HepG2 (cell line): ENCODE data around the gene SLC2A13. TPM values are rescaled to one million over a fixed set of nuclear protein-coding genes. Genes with fewer than 3 reads are reported as not detected.

Experiments
- ATAC-seq: fragments of 200-7000 bp; cut with Tn5 transposase; 3 replicates; pipeline ENCODE4 v1.9.1; 2020; ENCODE audit warnings: mild to moderate bottlenecking, moderate library complexity
- BruUV-seq: library from RNA; stranded (reverse); fragments of 400-500 nt; replicated peaks from 2 replicates; lab custom pipeline; 2021; lab: Mats Ljungman, UMichigan
- CTCF ChIA-PET: fragments of 300-600 bp; formaldehyde crosslinking; extraction: SDS; loops from one replicate; lab custom pipeline; 2021; ENCODE audit warnings: low total read pairs, inconsistent platforms, low intra/inter-chr PET ratio; lab: Yijun Ruan, JAX
- POLR2A ChIA-PET: fragments of 350-600 bp; sonication (Branson Sonifier 250); formaldehyde crosslinking; loops from one replicate; lab custom pipeline; 2020; ENCODE audit warnings: antibody characterized with exemption, inconsistent platforms; lab: Yijun Ruan, JAX
- DNase-seq: peaks from one replicate; pipeline ENCODE4 v3.0.0-alpha.2; 2015; ENCODE audit warnings: low spot score
- FAIRE-seq: peaks from 3 replicates; lab custom pipeline; 2011; peaks lifted over from hg19 to GRCh38; lab: Jason Lieb, UNC
- H2AFZ ChIP-seq: one replicate; pipeline ENCODE4 v1.6.1; 2011; ENCODE audit warnings: low read length, inconsistent platforms
- H3K27ac ChIP-seq: fragments of 300-600 bp; 3 replicates; pipeline ENCODE4 v1.8.0; 2011; ENCODE audit warnings: mixed run types, mild to moderate bottlenecking, mixed read lengths, low read length, inconsistent platforms; ENCODE audit not compliant: insufficient read depth; ENCODE audit errors: extremely low read length
- H3K27me3 ChIP-seq, 2 experiments: fragments of 200-600 bp in 1 of 2; 2 replicates in 1 of 2; 3 replicates in 1 of 2; pipeline versions ENCODE4 v1.6.0 to v1.8.0; 2011; ENCODE audit warnings: low read length in 2 of 2, mild to moderate bottlenecking in 2 of 2, moderate library complexity in 2 of 2, inconsistent platforms in 1 of 2; ENCODE audit not compliant: insufficient read depth in 2 of 2, control insufficient read depth in 1 of 2
- H3K36me3 ChIP-seq, 2 experiments: fragments of 200-600 bp in 1 of 2; replicated peaks in 1 of 2; 2 replicates in 1 of 2; 3 replicates in 1 of 2; pipeline versions ENCODE4 v1.5.1 to v1.8.0; 2011; ENCODE audit warnings: low read length in 2 of 2, inconsistent platforms in 1 of 2; ENCODE audit not compliant: insufficient read depth in 2 of 2, control insufficient read depth in 1 of 2
- H3K4me1 ChIP-seq: 2 replicates; pipeline ENCODE4 v1.5.1; 2012; ENCODE audit warnings: low read length, inconsistent platforms; ENCODE audit not compliant: insufficient read depth
- H3K4me2 ChIP-seq: 2 replicates; pipeline ENCODE4 v1.6.0; 2011; ENCODE audit warnings: low read depth, low read length, inconsistent platforms
- H3K4me3 ChIP-seq, 3 experiments: fragments of 200-600 bp in 1 of 3; sonication (generic), shearing (Covaris generic) in 1 of 3; replicated peaks in 1 of 3; 2 replicates each; pipeline ENCODE4 v1.5.1; 2011 to 2016; ENCODE audit warnings: low read length in 3 of 3, inconsistent platforms in 2 of 3, low read depth in 2 of 3, mild to moderate bottlenecking in 2 of 3, control low read depth in 1 of 3, mixed read lengths in 1 of 3; ENCODE audit not compliant: insufficient read depth in 1 of 3
- H3K79me2 ChIP-seq: one replicate; pipeline ENCODE4 v1.6.1; 2011; ENCODE audit warnings: low read length, inconsistent platforms; ENCODE audit not compliant: insufficient read depth
- H3K9ac ChIP-seq: 2 replicates; pipeline ENCODE4 v1.6.0; 2011; ENCODE audit warnings: mild to moderate bottlenecking, low read depth, low read length, inconsistent platforms; ENCODE audit not compliant: insufficient read depth
- H3K9me3 ChIP-seq: 2 replicates; pipeline ENCODE4 v1.5.1; 2012; ENCODE audit warnings: mild to moderate bottlenecking, low read length
- H4K20me1 ChIP-seq: 2 replicates; pipeline ENCODE4 v1.6.0; 2011; ENCODE audit warnings: inconsistent platforms, mild to moderate bottlenecking, low read length, moderate library complexity; ENCODE audit not compliant: insufficient read depth
- ATF6 ChIP-seq: sonication (generic); formaldehyde crosslinking; conservative IDR thresholded peaks from 2 replicates; pipeline ENCODE4 v1.4.0; 2020; ENCODE audit warnings: missing genetic modification reagents
- HOXA7 ChIP-seq: sonication (generic); formaldehyde crosslinking; IDR thresholded peaks from 2 replicates; pipeline ENCODE4 v1.8.1; 2022; ENCODE audit warnings: mild to moderate bottlenecking, missing genetic modification reagents, moderate library complexity
- KAT7 ChIP-seq: IDR thresholded peaks from 2 replicates; pipeline ENCODE4 v1.6.1; 2018; ENCODE audit warnings: borderline replicate concordance, missing compliant biosample characterization
- MYNN ChIP-seq: sonication (generic); formaldehyde crosslinking; IDR thresholded peaks from 2 replicates; pipeline ENCODE4 v1.4.0; 2020; ENCODE audit warnings: mild to moderate bottlenecking, low read depth, missing genetic modification reagents
- NR1H2 ChIP-seq: sonication (generic); formaldehyde crosslinking; IDR thresholded peaks from 2 replicates; pipeline ENCODE4 v1.8.1; 2022; ENCODE audit warnings: low read depth, missing genetic modification reagents, borderline replicate concordance
- PAF1 ChIP-seq: IDR thresholded peaks from 2 replicates; pipeline ENCODE4 v1.6.1; 2016; ENCODE audit warnings: missing genetic modification reagents, missing compliant biosample characterization
- ZFP41 ChIP-seq: sonication (generic); formaldehyde crosslinking; IDR thresholded peaks from 2 replicates; pipeline ENCODE4 v1.4.0; 2020; ENCODE audit warnings: mild to moderate bottlenecking, missing genetic modification reagents, borderline replicate concordance
- ZNF337 ChIP-seq: sonication (generic); formaldehyde crosslinking; IDR thresholded peaks from 2 replicates; pipeline ENCODE4 v1.5.1; 2020; ENCODE audit warnings: missing genetic modification reagents, low read depth, mild to moderate bottlenecking, borderline replicate concordance
- ZNF354B ChIP-seq: sonication (generic); formaldehyde crosslinking; IDR thresholded peaks from 2 replicates; pipeline ENCODE4 v1.8.0; 2022; ENCODE audit warnings: mild to moderate bottlenecking, missing genetic modification reagents
- ZNF510 ChIP-seq: sonication (generic); formaldehyde crosslinking; IDR thresholded peaks from 2 replicates; pipeline ENCODE4 v1.4.0; 2020; ENCODE audit warnings: low read depth, mild to moderate bottlenecking, missing genetic modification reagents
- ZNF569 ChIP-seq: sonication (generic); formaldehyde crosslinking; IDR thresholded peaks from 2 replicates; pipeline ENCODE4 v1.5.0; 2020; ENCODE audit warnings: mild to moderate bottlenecking, missing genetic modification reagents, moderate library complexity, borderline replicate concordance
- ZNF724P ChIP-seq: sonication (generic); formaldehyde crosslinking; IDR thresholded peaks from 2 replicates; pipeline ENCODE4 v1.8.0; 2022; ENCODE audit warnings: missing genetic modification reagents, borderline replicate concordance
- ZNF784 ChIP-seq: sonication (generic); formaldehyde crosslinking; IDR thresholded peaks from 2 replicates; pipeline ENCODE4 v1.5.1; 2020; ENCODE audit warnings: missing genetic modification reagents, mild to moderate bottlenecking, borderline replicate concordance
- WGBS: methylation state at CpG from one replicate; pipeline ENCODE4 v1.1.6; 2017; ENCODE audit warnings: low lambda C conversion rate; 5-methylcytosine and 5-hydroxymethylcytosine counted together
- in situ Hi-C: cut with HindIII; loops from 2 replicates; pipeline ENCODE4 v1.10.0; 2017; ENCODE audit warnings: low pct_unique_long_range_greater_than_20kb; ENCODE audit not compliant: extremely low pct_ligation_motif_present
- intact Hi-C: fragments of 100-400 bp; cut with micrococcal nuclease; formaldehyde crosslinking; loops from one replicate; pipeline ENCODE4 v1.10.0; 2022; ENCODE audit not compliant: unreplicated experiment
- polyA plus RNA-seq, 8 experiments: library from polyadenylated mRNA; depleted of rRNA in 3 of 8; stranded (reverse) in 7 of 8; unstranded in 1 of 8; fragments of >200 nt; fragmentation: Illumina TruSeq in 4 of 8; extraction: Trizol in 4 of 8; gene quantifications; 2 replicates each; pipeline versions ENCODE4 v1.2.1 to v1.2.3, GENCODE V29; 2011 to 2016; ENCODE audit warnings: low read depth in 4 of 8, missing spikeins in 1 of 8, mixed read lengths in 1 of 8; ENCODE audit not compliant: insufficient read depth in 1 of 8
- total RNA-seq, 5 experiments: library from RNA; depleted of rRNA; stranded (reverse); fragments of >200 nt; fragmentation: Illumina TruSeq; extraction: Trizol; gene quantifications; 2 replicates each; pipeline ENCODE4 v1.2.3, GENCODE V29; 2016; ENCODE audit warnings: low read depth in 1 of 5
- TF ChIP-seq, protein P1 (sequence below): sonication (generic); formaldehyde crosslinking; IDR thresholded peaks from 2 replicates; pipeline ENCODE4 v1.4.0; 2020; ENCODE audit warnings: missing genetic modification reagents

SLC2A13 gene
- total and polyA plus RNA-seq, 2 of the 13 experiments (the other 11 are each of a cell fraction or from before 2014, with no cell fraction given), result 5.5 to 6.0 TPM

DNA sequence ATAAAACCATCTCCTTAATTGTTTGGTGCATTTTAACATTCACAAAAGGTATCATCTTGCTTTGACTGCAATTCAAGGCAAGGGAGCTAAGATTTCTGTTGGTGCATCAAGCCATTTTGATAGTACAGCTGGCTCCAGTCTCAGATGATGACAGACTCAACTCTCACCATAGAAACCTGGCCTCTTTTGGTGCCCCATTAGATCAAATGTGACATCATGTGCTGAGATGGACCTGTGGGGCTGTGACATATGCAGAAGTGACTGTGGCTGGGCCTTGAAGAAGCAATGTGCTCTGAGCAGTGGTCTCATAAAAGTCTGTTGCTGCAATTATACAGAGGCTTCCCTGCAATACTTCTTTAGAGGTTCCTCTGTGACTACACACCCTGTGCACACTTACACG lies 88.4 kb downstream of the SLC2A13 start:
- Histone ChIP-seq H3K4me3 (no peak overlapping the region), H3K27ac (no peak overlapping the region), H3K9ac (no peak overlapping the region), H4K20me1 (no peaks in the 10 kb centered on the region), H3K36me3 (no peaks in the 10 kb centered on the region), H3K4me1 (no peaks in the 10 kb centered on the region), H3K27me3 (no peaks in the 10 kb centered on the region), H3K79me2 (no peaks in the 10 kb centered on the region), H3K9me3 (no peaks in the 10 kb centered on the region), H2AFZ (no peak overlapping the region), H3K4me2 (no peak overlapping the region)
- intact Hi-C loops, result no loop called here
- no peak for TF ChIP-seq ZNF354B (CRISPR knock-in tag)
- ChIA-PET POLR2A (no interaction called here), CTCF (no interaction called here)
- DNase-seq, result no peak
- 95% methylated on average over 1 of the region's 1 CpG for WGBS
- in situ Hi-C loops, result no loop called here
- FAIRE-seq, result no peak
- no peak for ATAC-seq
- no TSS peak for BruUV-seq

DNA sequence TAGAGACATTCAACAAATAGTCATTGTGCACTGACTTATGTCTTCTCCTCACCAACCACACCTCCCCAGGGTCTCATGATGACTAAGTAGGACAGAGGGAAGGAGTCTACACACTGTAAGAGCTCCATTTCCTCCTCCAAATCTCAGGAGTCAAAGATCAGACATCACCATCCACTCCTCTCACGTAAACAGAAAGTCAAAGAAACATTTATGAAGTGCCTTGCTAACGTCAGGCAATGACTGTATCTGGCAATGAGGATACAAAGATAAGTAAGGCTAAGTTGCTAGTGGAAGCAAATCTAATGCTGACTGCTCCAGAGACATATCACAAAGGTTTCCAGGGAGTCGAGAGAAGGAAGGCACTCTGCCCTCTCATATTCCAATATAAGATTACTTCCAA lies 88.9 kb downstream of the SLC2A13 start:
- Histone ChIP-seq H3K27me3 (no peaks in the 10 kb centered on the region), H2AFZ (no peak overlapping the region), H3K9ac (no peak overlapping the region), H3K79me2 (no peaks in the 10 kb centered on the region), H3K4me1 (no peaks in the 10 kb centered on the region), H3K36me3 (no peaks in the 10 kb centered on the region)
- intact Hi-C loops, result no loop called here
- TF ChIP-seq PAF1 (CRISPR knock-in tag) (no peak), ZNF569 (CRISPR knock-in tag) (no peak), HOXA7 (CRISPR knock-in tag) (no peak), ZNF337 (no peak), ZNF784 (CRISPR knock-in tag) (no peak), ZFP41 (CRISPR knock-in tag) (no peak), KAT7 (no peak), ZNF724P (no peak), ZNF510 (no peak), NR1H2 (CRISPR knock-in tag) (no peak), ATF6 (CRISPR knock-in tag) (no peak), MYNN (CRISPR knock-in tag) (no peak)
- TF ChIP-seq, protein P1, sequence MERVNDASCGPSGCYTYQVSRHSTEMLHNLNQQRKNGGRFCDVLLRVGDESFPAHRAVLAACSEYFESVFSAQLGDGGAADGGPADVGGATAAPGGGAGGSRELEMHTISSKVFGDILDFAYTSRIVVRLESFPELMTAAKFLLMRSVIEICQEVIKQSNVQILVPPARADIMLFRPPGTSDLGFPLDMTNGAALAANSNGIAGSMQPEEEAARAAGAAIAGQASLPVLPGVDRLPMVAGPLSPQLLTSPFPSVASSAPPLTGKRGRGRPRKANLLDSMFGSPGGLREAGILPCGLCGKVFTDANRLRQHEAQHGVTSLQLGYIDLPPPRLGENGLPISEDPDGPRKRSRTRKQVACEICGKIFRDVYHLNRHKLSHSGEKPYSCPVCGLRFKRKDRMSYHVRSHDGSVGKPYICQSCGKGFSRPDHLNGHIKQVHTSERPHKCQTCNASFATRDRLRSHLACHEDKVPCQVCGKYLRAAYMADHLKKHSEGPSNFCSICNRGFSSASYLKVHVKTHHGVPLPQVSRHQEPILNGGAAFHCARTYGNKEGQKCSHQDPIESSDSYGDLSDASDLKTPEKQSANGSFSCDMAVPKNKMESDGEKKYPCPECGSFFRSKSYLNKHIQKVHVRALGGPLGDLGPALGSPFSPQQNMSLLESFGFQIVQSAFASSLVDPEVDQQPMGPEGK (CRISPR knock-in tag), result no peak
- TF ChIP-seq, all 625 proteins: peak for 0
- H3K27ac ChIP-seq, result no peak overlapping the region
- WGBS, result 90% methylated on average over 3 of the region's 3 CpGs
- no peaks in the 10 kb centered on the region for H4K20me1 ChIP-seq
- ATAC-seq, result no peak
- no peak overlapping the region for H3K4me3 ChIP-seq
- no peak for DNase-seq
- no TSS peak for BruUV-seq
- no peak overlapping the region for H3K4me2 ChIP-seq
- ChIA-PET CTCF (no interaction called here), POLR2A (no interaction called here)
- no peaks in the 10 kb centered on the region for H3K9me3 ChIP-seq
- no peak for FAIRE-seq
- in situ Hi-C loops, result no loop called here
